Thyroid gland (tissue), 4 donors: Measurements from ENCODE around the gene OR1F1.

ENCODE experiments used
- POLR2A ChIP-seq, 2 donors: fragments of 450-650 bp; IDR thresholded peaks; one replicate each; pipeline ENCODE4 v1.6.1; 2017; ENCODE audit warnings: antibody characterized with exemption in 2 of 2, mild to moderate bottlenecking in 2 of 2, moderate library complexity in 1 of 2
- TF ChIP-seq, protein P1 (sequence below), 6 experiments: fragments of 200-600 bp in 3 of 6; fragments of 450-650 bp in 3 of 6; sonication (generic) in 3 of 6; IDR thresholded peaks; one replicate each; pipeline ENCODE4 v1.5.1; 2016 to 2019; ENCODE audit warnings: antibody characterized with exemption in 6 of 6, mild to moderate bottlenecking in 2 of 6, inconsistent platforms in 1 of 6, moderate library complexity in 1 of 6

DNA sequence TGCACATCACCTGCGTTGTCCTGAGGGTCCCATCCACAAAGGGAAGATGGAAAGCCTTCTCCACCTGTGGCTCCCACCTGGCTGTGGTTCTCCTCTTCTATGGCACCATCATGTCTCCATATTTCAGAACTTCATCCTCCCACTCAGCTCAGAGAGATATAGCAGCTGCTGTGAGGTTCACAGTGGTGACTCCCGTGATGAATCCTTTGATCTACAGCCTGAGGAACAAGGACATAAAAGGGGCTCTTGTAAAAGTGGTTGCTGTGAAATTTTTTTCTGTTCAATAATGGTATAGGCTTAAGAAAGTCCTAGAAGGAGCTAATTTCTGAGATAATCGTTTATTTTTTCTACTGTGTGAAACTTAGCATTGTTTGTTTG is 28.2 kb downstream of the OR1F1 start:
- TF ChIP-seq, protein P1, sequence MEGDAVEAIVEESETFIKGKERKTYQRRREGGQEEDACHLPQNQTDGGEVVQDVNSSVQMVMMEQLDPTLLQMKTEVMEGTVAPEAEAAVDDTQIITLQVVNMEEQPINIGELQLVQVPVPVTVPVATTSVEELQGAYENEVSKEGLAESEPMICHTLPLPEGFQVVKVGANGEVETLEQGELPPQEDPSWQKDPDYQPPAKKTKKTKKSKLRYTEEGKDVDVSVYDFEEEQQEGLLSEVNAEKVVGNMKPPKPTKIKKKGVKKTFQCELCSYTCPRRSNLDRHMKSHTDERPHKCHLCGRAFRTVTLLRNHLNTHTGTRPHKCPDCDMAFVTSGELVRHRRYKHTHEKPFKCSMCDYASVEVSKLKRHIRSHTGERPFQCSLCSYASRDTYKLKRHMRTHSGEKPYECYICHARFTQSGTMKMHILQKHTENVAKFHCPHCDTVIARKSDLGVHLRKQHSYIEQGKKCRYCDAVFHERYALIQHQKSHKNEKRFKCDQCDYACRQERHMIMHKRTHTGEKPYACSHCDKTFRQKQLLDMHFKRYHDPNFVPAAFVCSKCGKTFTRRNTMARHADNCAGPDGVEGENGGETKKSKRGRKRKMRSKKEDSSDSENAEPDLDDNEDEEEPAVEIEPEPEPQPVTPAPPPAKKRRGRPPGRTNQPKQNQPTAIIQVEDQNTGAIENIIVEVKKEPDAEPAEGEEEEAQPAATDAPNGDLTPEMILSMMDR (IDR thresholded peaks at IDR 0.05) = no peak
- TF ChIP-seq POLR2A (IDR thresholded peaks at IDR 0.05) = no peak
